Endometrium (tissue), 2 donors: ENCODE measurements around the gene C17orf114.

Experiments used
- FAIRE-seq: peaks from 2 replicates; lab custom pipeline; 2012; peaks lifted over from hg19 to GRCh38; lab: Jason Lieb, UNC
- donor health status: control.
- donor health status: control.

Gene C17orf114

DNA sequence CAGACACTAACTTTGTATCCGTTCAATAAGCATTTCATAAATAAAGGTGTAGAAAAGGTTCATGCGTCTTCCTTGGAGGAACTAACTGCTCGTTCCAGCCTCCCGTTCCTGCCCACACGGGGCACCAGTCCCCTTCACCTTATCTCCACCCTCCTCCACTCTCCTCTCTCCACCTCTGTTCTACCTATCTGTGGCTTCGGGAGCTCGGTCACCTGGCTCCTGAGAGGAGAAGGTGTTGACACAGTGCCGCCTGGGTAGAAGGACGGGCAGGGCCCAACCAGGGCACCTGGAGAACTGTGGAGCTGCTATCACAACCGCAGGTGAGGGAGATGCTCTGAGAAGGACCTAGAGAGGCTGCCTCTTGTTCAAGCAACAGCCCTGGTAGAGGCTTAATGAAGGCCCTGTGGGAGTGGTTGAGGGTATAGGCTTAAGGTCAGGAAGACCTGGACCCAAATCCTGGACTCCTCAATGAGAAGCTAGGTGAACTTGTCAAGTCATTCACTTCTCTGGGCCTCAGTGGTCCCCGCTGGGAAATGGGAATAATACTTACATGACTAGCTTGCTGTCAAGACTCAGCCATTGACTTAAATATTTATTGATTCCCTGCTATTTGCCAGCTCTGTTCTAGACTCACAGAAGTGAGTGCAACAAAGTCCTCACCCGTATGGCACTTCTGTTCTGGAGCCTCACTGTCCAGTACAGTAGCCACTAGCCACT is 21.4 kb upstream of the C17orf114 start:
- FAIRE-seq: no peak

DNA sequence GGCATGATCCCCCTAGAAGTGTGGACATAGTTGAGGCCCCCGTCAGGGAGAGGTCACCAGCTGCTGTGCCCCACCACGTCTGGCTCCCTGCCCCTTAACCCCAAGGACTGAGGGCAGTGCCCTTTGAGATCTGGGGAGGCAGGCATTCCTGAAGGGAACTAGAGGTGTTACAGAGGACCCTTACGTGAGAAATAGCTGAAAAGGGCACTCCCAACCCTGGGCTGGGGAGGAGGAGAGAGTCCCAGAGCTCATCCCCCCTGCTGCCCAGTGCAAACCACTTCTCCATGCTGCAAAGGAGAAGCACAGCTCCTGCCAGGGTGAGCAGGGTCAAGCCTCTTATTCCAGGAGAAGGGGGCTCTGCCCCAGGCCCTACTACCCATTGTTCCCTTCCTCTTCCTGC is 20.7 kb upstream of the C17orf114 start:
- no peak for FAIRE-seq

DNA sequence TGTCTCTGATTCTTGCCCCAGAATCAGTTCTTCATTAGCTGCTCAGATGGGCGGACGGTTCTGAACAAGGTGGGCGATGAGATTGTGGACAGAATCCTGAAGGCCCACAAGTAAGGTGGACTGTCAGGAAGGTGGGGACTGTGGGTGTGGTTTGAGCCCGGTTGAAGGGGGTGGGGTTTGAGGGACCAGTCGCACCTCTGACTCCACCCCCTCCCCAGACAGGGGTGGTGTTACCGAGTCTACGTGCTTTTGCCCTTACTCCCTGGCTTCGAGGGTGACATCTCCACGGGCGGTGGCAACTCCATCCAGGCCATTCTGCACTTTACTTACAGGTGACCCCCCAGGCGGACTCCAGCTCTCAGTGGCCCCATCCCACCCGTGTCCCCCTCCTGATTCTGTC is 16.1 kb upstream of the C17orf114 start:
- FAIRE-seq: no peak

DNA sequence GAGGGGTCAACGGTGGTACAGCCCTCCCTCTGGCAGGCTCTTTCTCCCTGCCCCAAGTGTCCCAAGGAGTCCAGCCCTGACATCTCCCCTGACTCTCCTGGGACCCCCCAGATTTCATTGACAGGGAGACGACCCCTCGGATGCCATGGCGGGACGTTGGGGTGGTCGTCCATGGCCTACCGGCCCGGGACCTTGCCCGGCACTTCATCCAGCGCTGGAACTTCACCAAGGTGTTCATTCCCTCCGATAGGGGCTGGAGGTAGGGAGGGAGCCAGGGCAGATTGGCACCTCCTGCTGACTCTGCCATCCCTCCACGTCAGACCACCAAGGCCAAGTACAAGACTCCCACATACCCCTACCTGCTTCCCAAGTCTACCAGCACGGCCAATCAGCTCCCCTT is 14.7 kb upstream of the C17orf114 start:
- no peak for FAIRE-seq

DNA sequence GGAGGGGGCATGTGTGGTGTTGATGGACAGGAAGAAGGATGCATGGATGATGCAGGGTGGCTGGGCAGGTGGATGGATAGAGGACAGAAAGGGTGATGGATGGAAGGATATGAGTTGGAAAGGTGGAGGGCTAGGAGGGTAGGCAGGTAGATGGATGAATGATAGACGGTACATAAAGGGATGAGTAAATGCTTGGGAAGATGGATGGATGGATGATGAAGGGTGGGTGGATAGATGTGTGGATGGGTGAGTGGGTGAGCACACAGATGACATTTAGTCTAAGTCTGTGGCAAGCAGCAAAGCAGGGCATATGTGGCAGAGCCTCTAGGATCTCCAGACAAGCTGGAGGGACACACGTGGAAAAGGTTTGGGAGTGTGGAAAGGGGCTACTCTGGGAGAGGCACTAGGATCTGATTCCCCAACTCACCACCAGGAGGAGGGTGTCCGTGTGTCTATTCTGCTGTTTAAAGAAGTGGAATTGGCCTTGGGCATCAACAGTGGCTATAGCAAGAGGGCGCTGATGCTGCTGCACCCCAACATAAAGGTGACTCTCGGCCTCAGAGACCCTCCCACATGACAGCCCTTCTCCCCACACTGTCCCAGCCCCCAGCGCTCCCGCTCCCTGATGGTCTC is 13.0 kb upstream of the C17orf114 start:
- FAIRE-seq: no peak

DNA sequence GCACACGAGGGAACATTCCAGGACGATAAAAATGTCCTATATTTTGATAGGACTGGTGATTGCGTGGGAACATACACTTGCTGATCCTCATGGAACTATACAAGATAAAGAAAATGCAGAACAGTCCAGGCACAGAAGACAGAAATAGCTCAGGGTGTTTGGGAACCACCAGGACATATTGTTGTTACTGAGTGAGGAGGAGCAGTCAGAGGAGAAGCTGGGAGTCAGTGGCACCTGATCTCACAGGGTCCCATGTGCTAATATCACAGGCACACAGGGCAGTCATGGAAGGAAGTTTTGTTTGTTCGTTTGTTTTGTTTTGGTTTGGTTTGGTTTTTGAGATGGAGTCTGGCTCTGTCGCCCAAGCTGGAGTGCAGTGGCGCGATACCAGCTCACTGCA is 10.6 kb upstream of the C17orf114 start:
- no peak for FAIRE-seq

DNA sequence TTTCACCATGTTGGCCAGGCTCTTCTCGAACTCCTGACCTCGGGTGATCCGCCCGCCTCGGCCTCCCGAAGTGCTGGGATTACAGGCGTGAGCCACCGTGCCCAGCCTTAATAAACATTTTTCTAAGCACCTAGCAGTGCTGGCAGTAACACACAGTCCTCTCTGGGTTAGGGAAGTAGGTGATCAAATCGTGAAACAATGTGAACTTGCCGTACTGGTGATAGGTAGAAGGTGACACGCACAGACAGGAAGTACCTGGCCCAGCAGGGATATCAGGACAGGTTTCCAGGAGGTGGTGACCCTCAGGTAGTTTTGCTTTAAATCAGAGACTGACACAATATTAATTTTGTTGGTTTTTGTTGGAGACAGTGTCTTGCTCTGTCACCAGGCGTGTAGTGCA is 9.3 kb upstream of the C17orf114 start:
- FAIRE-seq: no peak

DNA sequence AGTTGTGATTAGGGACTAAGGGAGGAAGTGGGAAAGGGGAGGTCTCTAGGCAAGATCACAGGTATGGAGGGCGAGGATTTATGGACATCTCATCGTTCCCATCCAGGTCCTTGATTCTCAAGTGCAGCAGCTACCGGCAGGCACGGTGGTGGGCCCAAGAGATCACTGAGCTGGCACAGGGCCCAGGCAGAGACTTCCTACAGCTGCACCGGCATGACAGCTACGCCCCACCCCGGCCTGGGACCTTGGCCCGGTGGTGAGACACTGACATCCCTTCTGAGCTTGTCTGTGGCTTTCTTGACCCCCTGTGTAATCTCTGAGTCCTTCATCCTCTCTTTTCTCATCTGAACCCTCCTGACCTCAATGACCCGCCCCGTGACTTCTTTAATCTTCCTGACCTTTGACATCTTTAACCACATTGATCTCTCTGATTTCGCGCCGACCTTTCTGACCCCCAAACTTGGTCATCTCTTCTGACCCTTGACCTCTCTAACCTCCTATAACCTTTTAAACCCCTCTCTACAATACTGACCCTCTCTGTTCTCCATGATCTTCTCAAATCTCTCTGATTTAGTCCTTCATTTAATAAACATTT is 8.7 kb upstream of the C17orf114 start:
- FAIRE-seq: no peak

DNA sequence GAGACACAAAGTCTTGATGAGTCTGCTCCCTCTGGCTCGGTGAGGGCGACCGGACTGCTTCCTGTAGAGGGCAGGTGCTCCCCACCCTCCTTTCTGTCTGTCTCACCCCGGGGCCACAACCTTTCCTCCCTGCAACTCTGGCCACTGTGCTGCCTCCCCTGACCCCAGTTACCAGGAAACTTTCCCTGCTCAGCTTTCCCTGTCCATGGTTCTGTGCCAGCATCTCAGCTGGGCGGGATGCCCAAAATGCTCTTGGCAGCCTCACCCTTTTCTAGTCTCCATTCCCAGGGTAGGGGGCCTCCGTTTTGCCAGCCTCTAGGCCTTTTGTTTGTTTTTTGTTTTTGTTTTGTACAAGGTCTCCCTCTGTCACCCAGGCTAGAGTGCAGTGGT is 6.2 kb upstream of the C17orf114 start:
- no peak for FAIRE-seq

DNA sequence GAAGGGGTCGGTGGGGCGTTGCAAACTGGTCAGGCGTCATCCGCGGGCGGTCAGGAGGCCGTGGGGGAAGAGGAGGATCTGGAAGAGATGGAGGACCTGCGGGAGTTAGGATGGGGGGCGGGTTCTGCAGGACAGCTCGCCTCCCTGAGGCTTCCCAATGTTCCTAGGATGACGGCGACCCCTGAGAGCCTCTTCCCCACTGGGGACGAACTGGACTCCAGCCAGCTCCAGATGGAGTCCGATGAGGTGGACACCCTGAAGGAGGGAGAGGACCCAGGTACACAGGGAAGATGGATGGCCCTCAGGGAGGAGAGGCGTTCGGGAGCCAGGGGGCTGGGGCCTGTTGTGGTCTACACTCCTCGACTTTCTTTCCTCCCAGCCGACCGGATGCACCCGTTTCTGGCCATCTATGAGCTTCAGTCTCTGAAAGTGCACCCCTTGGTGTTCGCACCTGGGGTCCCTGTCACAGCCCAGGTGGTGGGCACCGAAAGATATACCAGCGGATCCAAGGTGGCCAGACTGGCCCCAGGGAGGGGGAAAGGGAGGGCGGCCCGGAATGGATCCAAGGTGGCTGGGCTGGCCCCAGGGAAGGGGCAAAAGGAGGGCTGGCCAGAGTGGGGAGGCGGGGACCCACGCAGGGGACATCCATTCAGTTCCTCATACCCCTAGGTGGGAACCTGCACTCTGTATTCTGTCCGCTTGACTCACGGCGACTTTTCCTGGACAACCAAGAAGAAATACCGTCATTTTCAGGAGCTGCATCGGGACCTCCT is 5.7 kb upstream of the C17orf114 start:
- FAIRE-seq: no peak

DNA sequence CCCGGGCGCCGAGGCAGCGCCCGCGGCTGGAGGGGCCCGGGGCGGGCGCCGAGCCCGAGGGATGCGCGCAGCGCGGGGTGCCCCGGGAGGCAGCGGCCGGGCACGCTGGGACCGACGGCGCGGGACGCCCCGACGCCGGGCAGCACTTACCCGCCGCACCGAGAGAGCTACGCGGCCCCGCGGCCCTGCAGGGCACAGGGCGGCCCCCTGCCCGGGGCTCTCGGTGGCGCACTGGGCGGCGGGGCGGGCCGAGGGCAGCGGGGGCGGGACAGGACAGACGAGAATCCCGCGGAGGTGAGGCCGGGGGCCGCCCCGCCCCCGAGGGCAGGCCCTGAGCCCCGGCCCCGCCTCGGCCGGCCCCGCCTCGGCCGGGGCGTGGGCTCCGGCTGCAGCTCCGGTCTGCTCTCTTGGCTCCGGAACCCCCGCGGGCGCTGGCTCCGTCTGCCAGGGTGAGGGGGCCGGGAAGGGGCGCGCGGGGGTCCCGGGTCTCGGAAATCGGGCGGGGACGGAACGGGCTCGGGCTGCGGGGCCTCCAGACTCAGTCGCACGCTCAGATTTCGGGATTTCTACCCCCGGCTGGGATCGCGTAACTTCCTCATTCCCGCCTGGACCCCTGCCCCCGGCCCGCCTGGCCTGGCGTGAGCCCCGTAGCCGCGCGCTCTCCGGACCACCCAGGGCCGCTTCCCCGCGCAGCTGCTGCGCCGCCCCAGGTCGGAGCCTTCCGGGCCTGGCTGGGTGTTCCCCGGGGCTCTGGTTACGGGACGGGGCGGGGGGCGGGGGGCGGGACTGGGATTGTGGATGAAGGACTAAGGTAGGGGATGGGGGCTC is 4.9 kb upstream of the C17orf114 start, which contains the start of gene PLD2:
Gene PLD2, plus strand, starts transcription at position 376 of the 828 bp plus-strand sequence. CDS start 621 bp downstream, outside the sequence.
- no peak for FAIRE-seq

DNA sequence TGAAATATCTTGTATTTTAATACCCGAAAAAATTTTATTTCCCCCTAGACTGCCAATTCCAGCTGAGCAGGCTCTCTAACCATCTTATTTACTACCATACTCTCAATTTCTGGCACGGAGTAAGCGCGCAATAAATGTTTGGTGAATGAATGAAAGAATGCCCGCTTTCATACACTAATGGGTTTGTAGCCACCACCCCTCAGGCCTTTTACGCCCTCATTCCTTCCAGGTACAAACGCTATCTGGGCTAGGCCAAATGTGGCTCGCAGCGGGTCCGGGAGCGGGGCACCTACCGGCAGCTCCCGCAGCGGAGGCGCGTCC is 4.3 kb upstream of the C17orf114 start:
- no peak for FAIRE-seq

DNA sequence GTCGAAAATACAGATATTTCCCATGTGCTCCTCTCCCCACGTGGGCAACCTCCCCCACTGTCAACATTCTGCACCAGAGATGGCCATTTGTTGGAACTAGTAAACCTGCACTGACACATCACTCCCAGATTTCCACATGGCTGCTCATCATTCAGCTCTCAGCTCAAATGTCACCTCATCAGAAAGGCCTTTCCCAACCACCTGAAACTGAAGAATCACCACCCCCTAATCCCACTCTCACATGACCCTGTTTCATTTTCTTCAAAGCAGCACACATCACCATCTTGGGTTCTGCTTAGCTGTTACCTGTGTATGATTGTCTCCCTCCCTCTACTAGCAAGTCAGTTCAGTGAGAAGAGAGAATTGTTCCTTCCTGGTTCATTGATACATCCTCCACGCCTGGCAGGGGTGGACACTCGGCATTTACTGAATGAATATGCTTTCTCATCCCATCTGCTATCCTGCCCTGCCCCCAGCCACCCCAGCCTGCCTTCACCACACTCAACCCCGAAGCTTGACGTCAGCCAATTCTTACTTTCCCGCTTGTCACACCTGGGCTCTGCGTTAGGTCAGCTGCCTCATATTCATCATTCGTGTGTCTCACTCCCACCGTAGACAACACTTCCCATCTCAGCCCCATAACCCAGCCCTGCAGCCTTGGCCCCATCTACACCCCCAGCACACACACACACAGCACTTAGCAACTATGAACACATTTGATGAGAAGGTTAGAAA is 1.5 kb downstream of the C17orf114 start:
- FAIRE-seq: no peak

DNA sequence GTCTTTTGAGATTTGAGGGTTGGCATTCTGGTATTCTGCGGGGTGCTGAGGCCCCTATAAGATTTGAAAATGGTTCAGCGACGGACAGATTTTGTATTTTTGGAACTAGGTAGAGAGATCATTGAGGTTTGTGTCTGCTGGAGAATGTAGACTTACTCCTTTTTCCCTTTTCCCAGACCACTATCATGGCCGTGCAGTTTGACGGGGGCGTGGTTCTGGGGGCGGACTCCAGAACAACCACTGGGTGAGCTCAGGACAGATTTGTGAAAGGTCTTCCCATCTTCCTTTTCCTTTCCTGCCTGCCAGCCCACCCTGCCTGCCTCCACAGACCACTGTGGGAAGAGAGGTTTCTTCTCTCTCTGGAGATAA is 5.6 kb downstream of the C17orf114 start:
- no peak for FAIRE-seq

DNA sequence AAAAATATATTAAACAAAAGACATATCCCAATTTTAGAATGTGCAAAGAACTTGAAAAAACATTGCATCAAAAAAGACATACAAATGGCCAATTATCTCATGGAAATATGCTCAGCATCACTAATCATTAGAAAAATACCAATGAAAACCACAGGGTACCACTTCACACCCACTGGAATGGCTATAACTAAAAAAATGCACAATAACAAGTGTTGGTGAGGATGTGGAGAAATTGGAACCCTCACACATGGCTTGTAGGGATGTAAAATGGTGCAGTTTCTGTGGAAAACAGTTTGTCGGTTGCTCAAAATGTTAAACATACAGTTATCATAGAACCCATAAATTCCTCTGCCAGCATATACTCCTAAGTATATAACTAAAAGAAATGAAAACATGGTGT is 7.0 kb downstream of the C17orf114 start:
- FAIRE-seq: no peak

DNA sequence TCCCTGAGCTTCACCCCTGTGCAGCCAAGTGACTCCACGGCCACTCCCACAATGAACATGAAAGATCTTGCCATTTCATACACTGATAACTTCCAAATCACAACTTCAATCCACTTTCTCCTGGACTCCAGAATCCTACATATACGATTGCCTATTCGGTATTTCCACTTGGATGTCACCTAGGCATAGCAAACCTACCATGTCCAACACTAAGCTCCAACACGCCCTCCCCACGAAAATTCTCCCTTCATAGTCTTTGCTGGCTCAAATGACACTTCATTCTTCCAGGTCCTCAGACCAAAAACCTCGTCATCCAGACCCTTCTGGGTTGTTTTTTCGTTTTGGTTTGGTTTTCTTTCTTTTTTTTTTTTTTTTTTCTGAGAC is 11.4 kb downstream of the C17orf114 start:
- FAIRE-seq: no peak

DNA sequence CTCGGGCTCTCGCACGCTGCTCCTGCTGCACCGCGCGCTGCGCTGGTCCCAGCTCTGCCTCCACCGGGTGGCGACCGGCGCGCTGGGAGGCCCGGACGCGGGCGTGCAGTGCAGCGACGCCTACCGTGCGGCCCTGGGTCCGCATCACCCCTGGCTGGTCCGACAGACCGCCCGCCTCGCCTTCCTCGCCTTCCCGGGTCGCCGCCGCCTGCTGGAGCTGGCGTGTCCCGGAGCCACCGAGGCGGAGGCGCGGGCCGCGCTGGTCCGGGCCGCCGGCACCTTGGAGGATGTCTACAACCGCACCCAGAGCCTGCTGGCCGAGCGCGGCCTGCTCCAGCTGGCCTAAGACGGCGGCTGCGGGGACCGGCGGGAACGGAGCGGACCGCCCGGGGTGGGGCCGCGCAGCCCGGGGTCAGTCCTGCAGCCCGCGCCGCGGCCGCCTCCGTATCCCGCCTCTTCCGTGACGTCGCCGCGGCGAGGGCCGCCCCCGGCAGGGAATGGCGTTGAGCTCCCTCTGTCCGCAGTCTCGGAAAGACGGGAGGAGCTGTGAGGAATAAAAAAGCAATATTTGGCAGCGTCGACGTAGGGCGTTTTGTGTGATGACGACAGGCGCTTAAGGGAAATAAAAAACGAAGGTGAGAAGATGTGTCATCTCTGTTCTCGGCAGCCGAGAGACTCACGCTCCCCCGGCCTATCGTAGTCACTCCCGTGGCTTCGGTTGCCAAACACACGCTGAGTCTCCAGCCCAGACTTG is 12.0 kb downstream of the C17orf114 start:
- FAIRE-seq: no peak

DNA sequence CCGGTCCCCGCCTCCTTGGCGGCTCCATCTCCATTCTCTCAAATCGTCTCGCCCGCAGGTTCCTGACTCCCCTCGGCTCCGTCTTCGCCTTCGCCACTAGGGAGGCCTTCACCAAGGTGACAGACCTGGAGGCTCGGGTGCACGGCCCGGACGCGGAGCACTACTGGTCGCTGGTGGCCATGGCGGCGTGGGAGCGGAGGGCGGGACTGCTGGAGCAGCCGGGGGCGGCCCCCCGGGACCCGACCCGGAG is 12.5 kb downstream of the C17orf114 start:
- FAIRE-seq: no peak

DNA sequence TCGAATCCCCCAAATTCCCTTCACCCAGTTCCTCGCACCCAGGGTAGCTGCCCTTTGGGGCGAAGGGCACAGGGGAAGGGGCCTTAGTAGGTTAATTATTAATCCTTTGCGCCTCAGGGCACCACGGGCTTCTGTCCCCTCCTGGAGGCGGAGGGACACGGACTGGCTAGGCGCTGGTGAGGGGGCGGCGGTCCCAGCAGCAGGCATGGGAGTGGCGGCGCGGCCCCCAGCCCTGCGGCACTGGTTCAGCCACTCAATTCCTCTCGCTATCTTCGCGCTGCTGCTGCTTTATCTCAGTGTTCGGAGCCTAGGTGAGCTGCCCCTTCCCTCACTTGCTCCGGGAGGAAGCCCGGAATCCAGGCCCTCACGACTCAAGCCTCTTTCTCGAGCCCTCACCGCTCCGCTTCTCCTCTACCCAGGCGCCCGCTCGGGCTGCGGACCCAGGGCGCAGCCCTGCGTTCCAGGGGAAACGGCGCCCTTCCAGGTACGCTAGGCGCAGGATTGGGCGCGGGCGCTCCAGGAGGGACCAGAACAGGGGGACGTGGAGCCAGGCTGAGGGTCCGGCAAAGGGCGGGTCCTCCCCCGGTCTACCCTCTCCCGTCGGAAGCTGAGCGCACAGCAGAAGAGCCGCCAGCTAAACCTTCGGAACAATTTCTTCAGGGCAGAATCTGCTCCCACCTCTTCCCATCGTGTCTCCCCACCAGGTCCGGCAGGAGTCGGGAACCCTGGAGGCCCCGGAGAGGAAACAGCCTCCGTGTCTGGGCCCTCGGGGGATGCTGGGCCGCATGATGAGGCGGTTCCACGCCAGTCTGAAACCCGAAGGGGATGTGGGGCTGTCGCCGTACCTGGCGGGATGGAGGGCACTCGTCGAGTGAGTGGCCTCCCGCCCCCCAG is 13.1 kb downstream of the C17orf114 start, which contains the start of gene GLTPD2:
Gene GLTPD2, plus strand, starts transcription at position 158 of the 894 bp plus-strand sequence. Its CDS starts 48 bp downstream, at position 206.
- no peak for FAIRE-seq
